Right hindlimb (tissue), 1 donor: ENCODE measurements around the gene FXR1.
"Not testable (repeated sequence)": the region's sequence is repeated elsewhere in the genome, so short reads cannot be mapped to it uniquely, and the experiment has no call there.

ENCODE experiments used
- DNase-seq: peaks from one replicate; pipeline ENCODE4 v3.0.0-alpha.2; 2018

FXR1 gene

GRCh38 chr3:180912304-180913296, at the start of gene FXR1:
FXR1 (plus strand) TSS chr3:180912670; CDS start chr3:180912686, 16 bp downstream.
- peak; percentile 92 for DNase-seq

- peak; percentile 54 for DNase-seq
Measured at GRCh38 chr3:180870008-180870699, 42.3 kb upstream of the FXR1 start.

- DNase-seq: peak; percentile 41
Measured at GRCh38 chr3:180871901-180872300, 40.6 kb upstream of the FXR1 start.

- not testable (repeated sequence) for DNase-seq
Measured at GRCh38 chr3:180872430-180872829, 40.0 kb upstream of the FXR1 start.

- no peak for DNase-seq
Measured at GRCh38 chr3:180875124-180875698, 37.3 kb upstream of the FXR1 start.

- no peak for DNase-seq
Measured at GRCh38 chr3:180881065-180881801, 31.2 kb upstream of the FXR1 start.

- DNase-seq: no peak
Measured at GRCh38 chr3:180882115-180882514, 30.4 kb upstream of the FXR1 start.

GRCh38 chr3:180888992-180889560, 23.4 kb upstream of the FXR1 start:
- DNase-seq: no peak

GRCh38 chr3:180898572-180898971, 13.9 kb upstream of the FXR1 start:
- DNase-seq: no peak

GRCh38 chr3:180909369-180910127, 2.9 kb upstream of the FXR1 start:
- no peak for DNase-seq

GRCh38 chr3:180910823-180911222, 1.6 kb upstream of the FXR1 start:
- no peak for DNase-seq

GRCh38 chr3:180911876-180912303, 580 bp upstream of the FXR1 start:
- DNase-seq: no peak

GRCh38 chr3:180913581-180914404, 1.3 kb downstream of the FXR1 start:
- DNase-seq: no peak

GRCh38 chr3:180918542-180918941, 6.1 kb downstream of the FXR1 start:
- DNase-seq: no peak

- DNase-seq: no peak
Measured at GRCh38 chr3:180922242-180922641, 9.8 kb downstream of the FXR1 start.

- DNase-seq: no peak
Measured at GRCh38 chr3:180923561-180923960, 11.1 kb downstream of the FXR1 start.

GRCh38 chr3:180926526-180926925, 14.1 kb downstream of the FXR1 start:
- DNase-seq: no peak

- no peak for DNase-seq
Measured at GRCh38 chr3:180929376-180929775, 16.9 kb downstream of the FXR1 start.

- no peak for DNase-seq
Measured at GRCh38 chr3:180930526-180930925, 18.1 kb downstream of the FXR1 start.

GRCh38 chr3:180932819-180933218, 20.3 kb downstream of the FXR1 start:
- DNase-seq: no peak

GRCh38 chr3:180934638-180935037, 22.2 kb downstream of the FXR1 start:
- DNase-seq: no peak
